ENCODE measurements around the gene KCNAB1. TPM values are rescaled to one million over a fixed set of nuclear protein-coding genes. Genes with fewer than 3 reads are reported as not detected.

Gene KCNAB1
- polyA plus RNA-seq, 4 donors, result 2.7 to 3.5 (median 3.3) TPM

DNA sequence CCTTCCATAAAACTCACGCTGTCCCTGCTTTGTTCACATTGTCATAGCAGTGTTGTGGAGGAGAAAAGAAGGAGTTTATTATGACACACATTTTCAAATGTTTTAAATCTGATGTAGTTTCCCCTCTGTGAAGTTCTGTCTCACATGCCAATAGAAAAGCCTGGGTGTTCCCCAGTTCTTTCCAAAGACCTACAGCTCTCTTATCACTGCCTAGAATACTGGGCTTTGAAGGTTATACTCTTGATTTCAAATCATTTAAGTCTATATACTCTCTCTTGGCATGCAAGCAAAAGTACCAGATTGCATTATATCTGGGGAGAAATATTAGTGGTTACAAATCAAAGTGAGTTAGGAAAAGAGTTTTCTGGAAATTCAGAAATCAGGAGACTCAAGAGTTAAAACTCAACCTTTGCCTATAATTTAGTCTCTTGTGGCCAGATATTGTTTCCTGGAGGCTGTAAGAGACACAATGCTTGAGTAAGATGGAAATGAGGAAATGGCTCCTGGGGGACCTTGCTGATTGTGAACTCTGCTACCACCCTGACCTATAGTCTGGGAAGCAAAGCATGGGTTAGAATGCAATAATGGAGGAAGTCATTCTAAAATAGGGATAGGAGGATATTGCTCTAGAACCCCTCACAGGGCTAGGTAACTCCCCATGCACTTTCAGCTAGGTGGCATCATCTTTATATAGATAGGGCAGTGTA is 182.8 kb downstream of the KCNAB1 start:
- DNase-seq (ENCODE audit: low read depth in 4 of 4, low spot score in 2 of 4), result no peak

DNA sequence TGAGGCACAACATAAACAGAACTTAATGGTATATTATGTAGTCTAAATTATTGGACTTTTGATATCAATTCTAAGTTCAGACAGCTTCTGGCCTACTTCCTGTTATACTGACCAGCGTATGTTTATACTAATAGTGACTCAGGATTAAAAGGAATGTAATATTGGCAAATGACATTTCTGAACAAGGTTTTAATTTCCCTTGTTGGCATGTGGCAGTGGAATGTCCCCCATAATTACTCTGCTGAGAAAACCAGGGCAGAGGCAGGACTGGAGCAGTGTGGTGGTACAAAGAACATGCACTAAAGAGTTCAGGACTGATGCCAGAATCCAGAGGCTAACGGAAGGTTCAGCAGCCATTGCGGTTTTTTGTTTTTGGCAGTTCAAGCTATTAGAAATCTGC is 184.0 kb downstream of the KCNAB1 start:
- no peak for DNase-seq (ENCODE audit: low read depth in 4 of 4, low spot score in 2 of 4)

- DNase-seq (ENCODE audit: low read depth in 4 of 4, low spot score in 2 of 4), result no peak
Measured at GRCh38 chr3:156305672-156306071, 185.3 kb downstream of the KCNAB1 start.

- no peak for DNase-seq (ENCODE audit: low read depth in 4 of 4, low spot score in 2 of 4)
Measured at GRCh38 chr3:156307704-156308103, 187.3 kb downstream of the KCNAB1 start.

DNA sequence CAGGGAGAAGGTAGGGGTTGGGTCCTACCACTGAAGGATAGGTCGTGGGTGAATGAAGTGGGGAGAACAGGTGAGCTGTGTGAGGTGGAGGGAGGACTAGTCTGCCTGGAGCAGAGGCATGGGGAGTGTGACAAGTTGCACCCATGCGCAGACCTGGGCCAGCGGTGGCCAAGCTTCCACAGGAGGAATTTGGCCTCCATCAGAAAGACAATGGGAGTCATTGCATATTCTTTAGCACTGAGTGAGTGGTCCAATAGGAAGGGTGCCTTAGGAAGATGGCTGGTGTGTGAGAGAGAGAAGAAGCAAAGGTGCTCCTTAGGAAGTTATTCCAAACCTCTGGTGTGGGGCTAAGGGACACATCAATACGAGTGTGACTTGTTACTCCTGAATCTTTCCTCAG is 191.1 kb downstream of the KCNAB1 start:
- no peak for DNase-seq (ENCODE audit: low read depth in 4 of 4, low spot score in 2 of 4)

DNA sequence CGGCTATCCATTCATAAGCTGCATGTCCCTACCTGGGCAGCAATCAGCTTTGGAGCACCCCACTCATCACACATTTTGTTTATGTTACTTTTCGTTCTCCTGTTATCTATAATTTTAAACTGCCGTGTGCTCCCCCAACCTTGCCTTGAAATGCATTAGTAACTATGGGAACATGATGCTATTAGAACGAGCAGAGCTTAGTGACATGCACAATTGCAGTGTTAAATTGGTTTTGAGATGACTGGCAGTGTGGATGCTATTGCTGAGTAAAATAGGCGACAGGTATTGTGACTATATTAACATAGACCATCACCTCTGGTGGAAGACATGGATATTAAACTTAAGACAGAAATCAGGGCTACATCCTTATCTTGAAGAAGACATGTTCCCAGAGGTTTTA is 191.6 kb downstream of the KCNAB1 start:
- DNase-seq (ENCODE audit: low read depth in 4 of 4, low spot score in 2 of 4), result no peak

- DNase-seq (ENCODE audit: low read depth in 4 of 4, low spot score in 2 of 4), result no peak
Measured at GRCh38 chr3:156316076-156316475, 195.7 kb downstream of the KCNAB1 start.

DNA sequence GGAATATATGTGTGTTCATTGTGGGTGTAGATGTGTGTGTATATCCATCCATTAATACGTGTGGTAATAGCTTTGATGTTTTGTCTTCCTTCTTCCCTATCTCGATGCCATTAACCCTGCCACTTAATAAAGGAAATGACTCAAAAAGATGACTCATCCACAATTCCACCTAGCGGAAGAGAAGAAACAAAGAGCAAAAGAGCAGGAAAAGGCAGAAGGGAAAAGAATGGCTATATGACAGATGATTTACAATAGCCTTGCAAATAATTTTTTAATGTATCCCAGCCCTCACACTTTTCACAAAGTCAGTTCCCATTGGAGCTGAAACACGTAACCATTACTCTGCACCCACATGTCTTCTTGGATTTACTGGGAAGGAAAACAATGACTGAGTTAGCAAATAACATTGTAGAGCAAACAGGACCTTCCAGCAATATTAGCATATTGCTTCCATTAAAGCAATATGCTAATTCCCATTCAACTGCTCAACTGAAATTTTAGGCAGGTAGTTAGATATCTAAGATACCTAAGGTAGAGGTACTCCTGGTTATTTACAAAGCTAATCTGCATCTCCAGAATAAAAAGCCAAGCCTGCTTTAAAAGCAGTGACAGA is 197.2 kb downstream of the KCNAB1 start:
- no peak for DNase-seq (ENCODE audit: low read depth in 4 of 4, low spot score in 2 of 4)

DNA sequence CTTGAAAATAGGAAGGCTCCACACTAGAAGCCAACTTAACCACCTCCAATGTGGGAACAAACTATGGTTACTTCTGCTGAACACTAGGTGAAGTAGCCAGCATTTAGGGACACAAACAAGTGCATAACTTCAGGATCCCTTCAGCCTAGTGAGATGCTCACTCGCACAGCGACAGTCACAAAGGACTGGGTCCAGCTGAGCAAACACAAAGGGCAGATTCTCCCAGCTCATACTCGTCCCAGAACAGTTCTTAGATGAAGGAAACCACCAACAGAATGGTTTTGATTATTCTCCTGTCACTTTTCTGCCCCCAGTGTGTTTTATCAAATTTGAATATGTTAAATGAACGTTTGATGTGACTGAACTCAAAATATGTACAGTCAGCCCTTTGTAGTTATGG is 201.6 kb downstream of the KCNAB1 start:
- DNase-seq (ENCODE audit: low read depth in 4 of 4, low spot score in 2 of 4), result no peak

DNA sequence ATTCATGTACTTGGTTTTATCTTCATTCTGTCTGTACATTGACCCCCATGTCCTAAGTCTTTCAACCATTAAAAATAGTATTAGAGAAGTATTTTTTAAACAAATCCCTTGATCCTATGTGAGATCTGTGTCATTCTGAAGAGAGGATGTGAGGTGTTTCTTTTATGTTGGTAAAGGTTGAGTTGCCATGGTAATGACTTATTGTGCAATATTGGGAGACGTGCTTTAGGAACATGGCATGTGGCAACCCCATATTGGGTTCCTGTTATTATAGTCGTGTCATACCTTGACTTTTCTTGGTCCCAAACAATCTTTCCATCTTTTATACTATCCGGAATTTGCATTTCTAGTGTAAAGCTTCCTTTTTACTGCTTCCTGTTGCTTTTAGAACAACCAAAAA is 203.1 kb downstream of the KCNAB1 start:
- DNase-seq (ENCODE audit: low read depth in 4 of 4, low spot score in 2 of 4), result no peak

DNA sequence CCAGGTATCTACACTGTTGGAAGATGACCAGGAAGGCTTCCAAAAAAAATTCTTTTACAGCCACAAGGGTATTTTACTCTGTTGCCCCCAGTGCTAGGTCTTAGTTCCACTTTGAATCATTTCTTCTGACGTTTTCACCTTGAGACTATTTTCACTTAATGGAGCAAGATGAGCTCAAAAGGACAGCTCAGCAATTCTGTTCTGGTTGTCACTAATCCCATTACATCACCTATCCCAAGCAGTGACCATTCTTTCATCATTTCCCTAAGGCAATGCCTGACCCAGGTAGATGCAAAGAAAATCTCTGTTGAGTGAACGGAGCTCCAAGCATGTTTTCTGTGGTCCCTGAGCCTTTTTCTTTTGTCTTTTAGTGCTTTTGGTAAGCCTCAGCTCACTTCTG is 210.0 kb downstream of the KCNAB1 start:
- DNase-seq (ENCODE audit: low read depth in 4 of 4, low spot score in 2 of 4), result no peak

GRCh38 chr3:156332304-156332703 is 211.9 kb downstream of the KCNAB1 start:
- no peak for DNase-seq (ENCODE audit: low read depth in 4 of 4, low spot score in 2 of 4)

- no peak for DNase-seq (ENCODE audit: low read depth in 4 of 4, low spot score in 2 of 4)
Measured at GRCh38 chr3:156334841-156335545, 214.6 kb downstream of the KCNAB1 start.

DNA sequence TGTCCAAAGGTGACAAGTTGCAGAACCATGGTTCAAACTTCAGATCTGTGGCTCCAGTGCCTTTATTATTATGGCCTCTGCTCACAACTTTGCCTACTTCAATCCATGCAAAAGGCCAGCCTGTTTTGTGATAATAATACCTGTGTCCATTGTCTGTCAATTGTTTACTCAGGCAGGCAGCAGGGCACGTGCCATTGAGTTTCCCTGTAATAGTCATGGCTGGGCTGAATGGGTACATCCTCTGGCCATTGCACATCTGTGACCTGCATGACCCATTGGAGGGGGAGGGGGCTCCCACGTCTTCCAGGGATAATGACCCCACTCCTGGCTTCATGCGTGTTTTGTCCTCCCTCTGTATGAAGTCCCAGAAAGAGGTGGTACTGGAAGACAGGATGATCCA is 219.1 kb downstream of the KCNAB1 start:
- DNase-seq (ENCODE audit: low read depth in 4 of 4, low spot score in 2 of 4), result no peak

GRCh38 chr3:156341332-156341731 is 221.0 kb downstream of the KCNAB1 start:
- no peak for DNase-seq (ENCODE audit: low read depth in 4 of 4, low spot score in 2 of 4)

GRCh38 chr3:156341831-156342416 is 221.5 kb downstream of the KCNAB1 start:
- no peak for DNase-seq (ENCODE audit: low read depth in 4 of 4, low spot score in 2 of 4)

- no peak for DNase-seq (ENCODE audit: low read depth in 4 of 4, low spot score in 2 of 4)
Measured at GRCh38 chr3:156344215-156344614, 223.8 kb downstream of the KCNAB1 start.

DNA sequence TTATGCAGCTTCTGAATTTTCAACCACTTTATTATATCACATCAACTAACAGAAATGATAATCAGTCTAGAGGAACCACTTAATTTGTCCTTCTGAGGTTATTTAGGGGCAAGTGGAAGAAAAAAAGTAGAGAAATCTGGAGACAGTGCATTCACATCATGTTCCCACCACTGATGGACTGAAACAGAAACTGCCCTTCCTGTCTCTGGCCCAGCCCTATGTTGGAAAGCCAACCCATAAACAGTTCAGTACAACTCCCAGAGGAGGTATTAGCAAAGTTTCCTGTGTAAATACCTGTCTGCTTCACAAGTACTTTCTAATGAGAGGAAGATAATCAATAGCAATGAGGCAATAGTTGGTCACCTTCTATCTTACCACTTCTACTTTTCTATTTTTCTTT is 228.7 kb downstream of the KCNAB1 start:
- DNase-seq (ENCODE audit: low read depth in 4 of 4, low spot score in 2 of 4), result no peak

GRCh38 chr3:156349978-156350377 is 229.6 kb downstream of the KCNAB1 start:
- no peak for DNase-seq (ENCODE audit: low read depth in 4 of 4, low spot score in 2 of 4)

GRCh38 chr3:156350781-156351180 is 230.4 kb downstream of the KCNAB1 start:
- no peak for DNase-seq (ENCODE audit: low read depth in 4 of 4, low spot score in 2 of 4)

GRCh38 chr3:156351783-156352182 is 231.4 kb downstream of the KCNAB1 start:
- DNase-seq (ENCODE audit: low read depth in 4 of 4, low spot score in 2 of 4), result no peak

- no peak for DNase-seq (ENCODE audit: low read depth in 4 of 4, low spot score in 2 of 4)
Measured at GRCh38 chr3:156352728-156353127, 232.3 kb downstream of the KCNAB1 start.

Data from left renal cortex interstitium (tissue), 4 donors.